HG03097 (cell line): ENCODE measurements around the gene PIGK.
"Not testable (repeated sequence)": the region's sequence is repeated elsewhere in the genome, so short reads cannot be mapped to it uniquely, and the experiment has no call there.

Source experiments
- ATAC-seq: cut with Tn5 transposase; IDR thresholded peaks from one replicate; pipeline ENCODE4 v1.9.1; 2021; ENCODE audit not compliant: unreplicated experiment, low FRiP score

Gene PIGK

DNA sequence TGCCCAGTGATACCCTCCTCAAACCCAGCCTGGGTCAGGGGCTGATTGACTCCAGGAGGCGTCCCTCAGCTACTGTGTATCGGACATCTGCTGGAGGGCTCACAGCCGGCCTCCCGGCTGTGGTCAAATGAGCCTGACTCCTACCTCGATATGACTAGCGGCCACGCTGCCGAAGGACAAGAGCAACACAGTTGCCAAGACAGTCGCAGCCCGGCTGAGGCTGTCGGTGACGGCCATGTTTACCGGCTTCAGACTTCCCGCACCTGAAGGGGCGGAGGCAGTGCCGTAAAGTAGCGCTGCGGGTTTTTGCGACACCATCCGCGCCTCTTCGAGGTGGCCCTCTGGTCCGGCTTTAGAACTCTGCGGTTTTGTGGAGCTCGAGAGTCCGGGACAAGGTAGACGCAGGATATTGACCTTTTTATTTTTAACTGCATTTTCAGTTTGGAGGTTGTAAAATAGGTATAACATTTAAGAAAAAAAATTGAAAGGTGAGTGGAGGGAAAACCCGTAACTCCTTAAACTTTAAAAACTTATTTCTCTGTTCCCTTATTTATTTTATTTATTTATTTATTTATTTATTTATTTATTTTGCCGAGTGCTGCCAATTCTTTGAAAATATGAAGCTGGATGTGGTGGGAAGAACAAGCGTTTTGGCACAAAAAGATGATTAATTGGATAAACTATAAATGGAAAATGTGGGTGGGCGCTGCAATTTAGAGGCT, at the start of gene PIGK:
PIGK (minus strand) TSS at position 265 of the 722 bp plus-strand sequence; CDS start at position 237, 28 bp downstream.
- peak; percentile 89 for ATAC-seq

- no peak for ATAC-seq
Measured at GRCh38 chr1:77267035-77267434, 47.8 kb upstream of the PIGK start.

DNA sequence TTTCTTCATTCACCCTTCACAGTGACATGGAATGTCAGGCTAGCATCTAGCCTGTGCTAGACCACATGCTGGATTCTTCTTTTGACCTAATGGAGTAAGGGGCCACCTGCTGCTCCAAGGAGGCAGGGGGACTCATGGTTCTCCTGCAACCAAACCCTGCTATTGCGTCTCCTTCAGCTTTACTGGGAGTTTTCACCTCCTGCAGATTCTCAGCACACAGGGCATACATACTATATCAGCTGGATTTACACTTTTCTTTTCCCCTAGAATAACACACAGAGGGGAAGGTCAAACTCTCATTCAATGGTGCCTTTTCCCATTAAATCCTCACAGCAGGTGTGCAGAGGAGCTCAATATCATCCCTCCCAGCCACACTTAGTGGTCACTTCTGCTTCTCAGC, 46.0 kb upstream of the PIGK start:
- ATAC-seq, result no peak

DNA sequence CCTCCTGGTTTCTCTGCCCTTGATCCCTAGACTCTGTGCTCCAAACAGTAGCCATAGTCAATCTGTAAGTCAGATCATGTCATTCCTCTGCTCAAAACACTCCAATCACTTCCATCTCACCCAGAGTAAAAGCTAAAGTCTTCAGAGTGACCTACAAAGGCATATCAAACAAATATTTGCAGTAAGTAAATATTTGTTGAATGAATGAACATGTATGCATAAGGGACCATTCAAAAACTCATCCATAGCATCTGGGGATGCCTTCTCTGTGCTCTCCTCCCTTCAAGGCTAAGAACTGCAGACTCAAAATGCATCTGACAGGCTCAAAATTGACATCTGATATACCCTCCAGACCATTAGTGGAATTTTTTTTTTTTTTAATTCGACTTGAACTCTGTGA, 44.5 kb upstream of the PIGK start:
- no peak for ATAC-seq

DNA sequence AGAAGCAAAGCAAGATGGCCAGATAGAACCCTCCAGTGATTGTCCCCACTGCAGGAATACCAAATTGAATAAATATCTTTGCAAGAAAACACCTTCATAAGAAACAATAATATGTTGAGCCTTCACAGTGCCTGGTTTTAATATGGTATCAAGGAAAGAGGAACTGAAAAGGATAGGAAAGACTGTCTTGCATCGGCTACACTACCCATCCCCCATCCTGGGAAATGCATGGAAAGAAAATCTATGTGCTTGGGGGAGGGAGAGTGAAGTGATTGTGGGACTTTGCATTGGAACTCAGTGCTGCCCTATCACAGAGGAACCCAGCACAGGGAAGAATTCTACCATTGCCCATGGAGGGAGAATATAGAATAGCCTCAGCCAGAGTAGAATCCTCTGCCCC, 34.0 kb upstream of the PIGK start:
- no peak for ATAC-seq

DNA sequence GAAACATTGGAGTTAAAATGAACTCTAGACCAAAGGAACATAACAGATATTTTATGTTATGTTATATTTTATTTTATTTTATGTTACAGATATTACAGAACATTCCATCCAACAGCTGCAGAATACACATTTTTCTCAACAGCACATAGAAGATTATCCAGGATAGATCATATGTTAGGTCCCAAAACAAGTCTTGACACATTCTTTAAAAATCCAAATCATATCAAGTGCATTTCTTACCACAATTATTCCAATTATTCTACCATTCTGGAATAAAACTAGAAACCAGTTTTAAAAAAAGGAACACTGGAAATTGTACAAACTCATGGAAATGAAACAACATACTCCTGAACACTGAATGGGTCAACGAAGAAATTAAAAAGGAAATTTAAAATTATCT, 30.9 kb upstream of the PIGK start:
- no peak for ATAC-seq

DNA sequence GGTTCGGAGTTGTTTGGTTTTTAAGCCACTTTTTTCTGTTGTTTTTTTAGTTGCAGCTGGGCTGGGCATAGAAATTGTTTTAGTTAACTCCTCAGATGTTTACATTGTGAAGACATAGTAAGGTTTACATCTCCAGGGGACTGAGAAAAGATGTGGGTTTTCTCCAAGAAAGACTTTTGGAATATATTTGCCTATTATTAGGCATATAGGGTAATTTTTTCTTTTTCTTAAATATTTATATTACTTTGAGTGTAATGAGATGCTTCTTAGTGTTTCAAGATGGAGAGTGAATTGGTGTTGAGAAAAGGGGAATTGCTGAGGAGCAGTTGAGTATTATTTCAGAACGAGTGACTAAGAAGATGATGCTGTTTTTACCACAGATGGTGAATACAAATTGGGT, 26.6 kb upstream of the PIGK start:
- no peak for ATAC-seq

GRCh38 chr1:77239311-77239710, 20.1 kb upstream of the PIGK start:
- ATAC-seq, result no peak

- no peak for ATAC-seq
Measured at GRCh38 chr1:77238462-77238861, 19.2 kb upstream of the PIGK start.

- no peak for ATAC-seq
Measured at GRCh38 chr1:77234943-77235342, 15.7 kb upstream of the PIGK start.

GRCh38 chr1:77234096-77234495, 14.9 kb upstream of the PIGK start:
- no peak for ATAC-seq

DNA sequence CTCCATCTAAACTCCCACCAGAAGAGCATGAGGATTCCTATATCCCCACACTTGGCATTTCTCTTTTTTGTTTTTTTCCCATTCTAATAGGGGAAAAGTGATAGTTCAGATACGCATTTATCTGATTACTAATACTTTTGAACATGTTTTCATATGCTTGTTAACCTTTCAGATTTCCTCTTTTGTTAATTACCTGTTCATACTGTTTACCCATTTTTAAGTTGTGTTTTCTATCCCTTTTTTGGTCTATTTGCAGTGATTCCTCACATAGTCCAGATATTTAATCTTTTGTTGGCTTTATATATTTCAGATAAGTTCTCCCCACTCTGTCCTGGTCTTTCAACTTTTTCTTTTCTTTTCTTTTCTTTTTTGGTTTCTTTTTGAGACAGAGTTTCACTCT, 13.6 kb upstream of the PIGK start:
- ATAC-seq, result no peak

DNA sequence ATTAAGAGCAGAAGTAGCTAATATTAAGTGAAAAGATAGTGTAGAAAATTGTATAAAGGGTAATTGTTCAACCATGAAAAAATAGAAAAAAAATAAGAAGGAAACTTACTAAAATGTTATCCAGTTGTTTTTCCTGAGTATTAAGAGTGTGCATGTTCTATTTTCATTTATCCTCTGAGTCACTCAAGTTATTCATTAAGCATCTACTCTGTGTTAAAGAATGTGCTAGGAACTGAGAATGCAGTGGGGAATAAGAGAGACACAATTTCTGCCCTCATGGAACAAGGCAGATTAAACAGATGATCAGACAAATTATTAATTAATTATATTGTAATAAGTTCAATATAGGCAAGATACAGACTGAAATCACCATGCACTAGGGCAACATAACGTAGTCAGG, 10.8 kb upstream of the PIGK start:
- ATAC-seq, result no peak

DNA sequence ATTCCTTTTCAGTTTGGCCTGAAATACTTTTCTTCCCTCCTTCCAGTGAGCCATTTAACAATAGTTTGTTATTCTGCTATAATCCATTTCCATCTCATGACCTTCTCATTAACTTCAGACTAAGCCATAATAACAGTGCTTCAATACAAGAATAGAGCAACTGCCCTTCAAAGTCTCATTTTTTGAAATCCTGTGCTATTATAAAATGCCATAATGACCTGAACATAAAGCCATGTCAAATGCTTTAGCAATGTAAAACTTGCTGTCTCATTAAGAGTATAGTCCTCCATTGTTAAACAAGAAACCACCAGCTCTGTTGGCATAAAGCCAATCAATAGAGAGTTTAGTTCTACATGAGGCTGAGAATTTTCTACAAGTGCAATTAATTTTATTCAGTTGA, 9.6 kb upstream of the PIGK start:
- no peak for ATAC-seq

GRCh38 chr1:77227381-77227780, 8.2 kb upstream of the PIGK start:
- no peak for ATAC-seq

DNA sequence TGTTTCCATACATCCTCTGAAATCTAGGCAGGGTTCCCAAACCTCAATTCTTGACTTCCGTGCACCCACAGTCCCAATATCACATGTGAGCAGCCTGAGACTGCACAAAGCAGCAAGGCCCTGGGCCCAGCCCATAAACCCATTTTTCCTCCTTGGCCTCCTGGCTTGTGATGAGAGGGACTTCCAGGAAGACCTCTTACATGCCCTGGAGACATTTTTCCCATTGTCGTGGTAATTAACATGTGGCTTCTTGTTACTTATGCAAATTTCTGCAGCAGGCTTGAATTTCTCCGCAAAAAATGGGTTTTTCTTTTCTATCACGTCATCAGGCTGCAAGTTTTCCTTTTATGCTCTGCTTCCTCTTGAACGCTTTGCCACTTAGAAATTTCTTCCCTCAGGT, 3.3 kb upstream of the PIGK start:
- ATAC-seq, result no peak

DNA sequence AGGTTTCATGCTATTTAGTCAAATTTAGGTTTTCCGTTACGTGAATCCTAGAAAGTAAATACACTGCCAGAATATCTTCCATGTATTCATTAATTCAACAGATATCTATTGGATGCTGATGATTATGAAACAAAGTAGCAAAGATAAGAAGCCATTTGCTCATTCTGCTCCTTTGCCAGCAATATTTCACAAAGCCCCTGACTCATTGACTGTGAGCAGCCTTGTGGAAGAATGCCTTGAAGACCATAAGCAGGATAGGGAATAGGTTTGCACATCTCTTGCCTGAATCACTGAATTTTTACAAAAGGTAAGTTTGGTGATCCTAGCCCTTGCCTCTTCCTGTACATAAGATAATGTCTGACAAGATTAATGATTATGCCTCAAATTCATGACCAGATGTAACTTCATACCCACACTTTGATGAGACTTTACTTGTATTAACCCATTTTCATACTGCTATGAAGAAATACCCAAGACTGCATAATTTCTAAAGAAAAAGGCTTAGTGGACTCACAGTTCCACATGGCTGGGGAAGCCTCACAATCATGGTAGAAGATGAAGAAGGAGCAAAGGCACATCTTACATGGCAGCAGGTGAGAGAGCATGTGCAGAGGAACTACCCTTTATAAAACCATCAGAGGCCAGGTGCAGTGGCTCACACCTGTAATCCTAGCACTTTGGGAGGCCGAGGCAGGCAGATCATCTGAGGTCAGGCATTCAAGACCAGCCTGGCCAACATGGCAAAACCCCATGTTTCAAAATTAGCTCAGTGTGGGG, 1.6 kb upstream of the PIGK start:
- ATAC-seq, result no peak

DNA sequence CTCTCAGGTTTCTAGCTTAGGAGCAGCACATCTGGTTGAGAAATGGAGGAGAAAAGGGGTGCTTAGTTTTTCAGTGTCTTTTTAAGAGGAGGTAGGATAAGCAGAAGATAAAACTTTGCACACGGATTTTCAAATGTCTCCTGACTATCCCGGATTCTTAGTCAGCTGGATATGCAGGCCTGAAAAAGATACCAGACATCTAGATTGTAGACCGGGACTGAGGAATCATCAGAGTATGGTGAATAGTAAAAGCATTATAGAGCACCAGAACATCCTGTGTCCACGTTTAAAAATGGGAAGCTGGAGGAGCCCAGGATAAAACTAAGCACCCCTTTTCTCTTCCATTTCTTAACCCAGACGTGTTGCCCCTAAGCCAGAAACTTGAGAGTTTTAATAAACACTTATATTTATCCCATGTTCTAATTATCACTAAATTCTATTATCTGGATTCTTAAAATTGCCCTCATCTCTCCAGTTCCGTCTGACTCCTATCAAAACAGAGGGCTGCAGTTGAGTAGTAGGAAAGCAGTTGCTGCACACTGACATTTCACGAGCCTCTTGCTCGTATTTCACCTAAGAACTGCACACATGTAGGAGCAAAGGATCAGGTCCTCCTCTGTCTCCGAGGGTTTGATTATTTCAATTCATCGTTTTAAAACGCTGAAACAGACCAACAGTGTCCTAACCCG, 609 bp downstream of the PIGK start:
- ATAC-seq, result peak; percentile 21

- ATAC-seq, result not testable (repeated sequence)
Measured at GRCh38 chr1:77204043-77204442, 15.2 kb downstream of the PIGK start.

DNA sequence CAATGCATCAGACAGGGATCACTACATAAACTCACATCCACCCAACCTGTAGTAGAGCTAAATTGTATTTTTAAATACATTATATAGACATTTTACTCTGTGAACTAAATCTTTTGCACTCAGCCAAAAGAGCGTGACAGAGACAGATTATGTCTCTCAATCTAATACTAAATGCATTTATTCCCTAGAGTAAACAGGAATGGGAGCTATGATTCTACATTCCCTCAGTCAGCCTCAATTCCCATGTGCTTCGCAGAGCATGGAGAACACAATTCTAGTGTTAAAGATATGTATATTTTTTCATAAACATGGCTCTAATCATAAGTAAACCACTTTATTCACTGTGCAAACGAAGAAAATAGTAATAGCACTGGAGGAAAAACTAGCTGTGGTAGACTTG, 16.5 kb downstream of the PIGK start:
- ATAC-seq, result no peak

DNA sequence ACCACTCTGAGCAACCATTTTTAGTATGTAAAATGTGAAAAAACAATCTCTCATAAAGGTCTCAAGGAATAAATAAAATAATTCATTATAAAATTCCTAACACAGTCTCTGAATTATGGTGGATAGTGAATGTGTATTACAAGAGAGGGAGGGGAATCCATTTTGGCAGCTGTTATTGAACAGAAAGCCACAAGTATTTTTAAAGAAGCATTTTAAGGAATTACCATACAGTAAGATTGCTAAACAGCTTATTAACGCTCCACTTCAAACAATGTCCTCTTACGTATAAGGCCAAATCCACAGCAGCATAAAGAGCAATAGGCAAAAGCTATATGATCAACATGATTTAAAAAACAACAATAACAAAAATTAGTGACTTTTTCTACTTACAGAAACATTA, 18.4 kb downstream of the PIGK start:
- ATAC-seq, result no peak

GRCh38 chr1:77200293-77200692, 18.9 kb downstream of the PIGK start:
- ATAC-seq, result no peak
